Measurements from ENCODE around the gene FHAD1. TPM values are rescaled to one million over a fixed set of nuclear protein-coding genes. Genes with fewer than 3 reads are reported as not detected.

Gene FHAD1
- total RNA-seq, 1 experiment from 2014 or later = 3.5 TPM

GRCh38 chr1:15418806-15419515 lies 171.9 kb downstream of the FHAD1 start:
- Histone ChIP-seq H3K36me3 (ENCODE audit: control insufficient read depth in 1 of 2, insufficient read depth in 2 of 2, low read length in 2 of 2) (peaks cover 0 to 20% of the 10 kb centered on the region in 2 experiments; a peak in 1 of 4 replicates), H3K27me3 (ENCODE audit: insufficient read depth, low read length) (no peaks in the 10 kb centered on the region), H3K27ac (ENCODE audit: low read depth, low read length) (no peak overlapping the region), H3K9ac (ENCODE audit: low read length) (no peak overlapping the region), H4K20me1 (ENCODE audit: insufficient read depth) (peaks cover 5% of the 10 kb centered on the region; the same call in 1 of the 2 replicates), H3K79me2 (ENCODE audit: insufficient read depth, low read length) (peaks cover 91% of the 10 kb centered on the region), H3K9me2 (ENCODE audit: insufficient read depth) (no peaks in the 10 kb centered on the region), H3K9me3 (ENCODE audit: control insufficient read depth in 1 of 2, insufficient read depth in 1 of 2, low read depth in 1 of 2, low read length in 2 of 2) (no peaks in the 10 kb centered on the region), H3K4me3 (replicated peaks in 1 of 2; ENCODE audit: low read depth in 1 of 2, low read length in 2 of 2) (no peak overlapping the region), H2AFZ (ENCODE audit: low read depth, low read length, poor library complexity, severe bottlenecking) (no peak overlapping the region), H3K4me1 (ENCODE audit: control insufficient read depth in 1 of 2, insufficient read depth in 2 of 2, low read length in 2 of 2) (peaks cover 12 to 70% of the 10 kb centered on the region in 2 experiments), H3K4me2 (ENCODE audit: low read length) (no peak overlapping the region)
- ChIA-PET CTCF (interaction anchor here (0.8 kb wide), 1 partner anchor 12 kb away, joined by 4 read pairs; no protein-coding TSS in a partner anchor), RAD21 (ENCODE audit: low non-redundant PET in 1 of 2, low total read pairs in 2 of 2, uncharacterized antibody in 2 of 2, unreplicated experiment in 2 of 2) (no interaction called here), POLR2A (no interaction called here)
- ATAC-seq (no peak), DNase-seq (ENCODE audit: low read depth, low spot score) (no peak)
- TF ChIP-seq EZH2 (IDR thresholded peaks at IDR 0.05) (no peak), FOSL1 (IDR thresholded peaks at IDR 0.05; ENCODE audit: low read depth) (no peak), SRF (IDR thresholded peaks at IDR 0.05; ENCODE audit: low read depth) (no peak), EGR1 (IDR thresholded peaks at IDR 0.05; ENCODE audit: low read depth) (no peak), SP1 (IDR thresholded peaks at IDR 0.05; ENCODE audit: low read depth) (no peak), ELF1 (IDR thresholded peaks at IDR 0.05; ENCODE audit: borderline replicate concordance, low read depth) (no peak), ATF3 (IDR thresholded peaks at IDR 0.05) (no peak), CEBPB (IDR thresholded peaks at IDR 0.05; ENCODE audit: low read depth) (no peak), ZFX (IDR thresholded peaks at IDR 0.05) (no peak), SIN3A (IDR thresholded peaks at IDR 0.05; ENCODE audit: low read depth) (no peak), POLR2A (IDR thresholded peaks at IDR 0.05; ENCODE audit: borderline replicate concordance, extremely low read depth, insufficient read depth, insufficient read length) (no peak), JUND (IDR thresholded peaks at IDR 0.05) (no peak), ZBTB33 (IDR thresholded peaks at IDR 0.05; ENCODE audit: extremely low read depth, insufficient replicate concordance, low read length) (no peak), MAX (IDR thresholded peaks at IDR 0.05) (no peak), TCF7L2 (IDR thresholded peaks at IDR 0.05; ENCODE audit: borderline replicate concordance, extremely low read depth, insufficient read depth, insufficient read length) (no peak), ZNF274 (IDR thresholded peaks at IDR 0.05; ENCODE audit: low read depth, low read length) (no peak), RAD21 (IDR thresholded peaks at IDR 0.05; ENCODE audit: low read depth) (no peak), CBX3 (IDR thresholded peaks at IDR 0.05; ENCODE audit: low read depth) (no peak)
- no TSS peak for BruUV-seq (replicated peaks)
- intact Hi-C loops (cut with micrococcal nuclease) = loop anchor here (5.0 kb wide), 1 partner anchor 97 kb away; no protein-coding TSS in a partner anchor

Data from HCT116 (cell line).